ENCODE data around the gene ATXN7L1. TPM values are rescaled to one million over a fixed set of nuclear protein-coding genes. Genes with fewer than 3 reads are reported as not detected.

The ATXN7L1 gene
- total RNA-seq, 1 experiment from 2014 or later, result 38.5 TPM

GRCh38 chr7:105649727-105650381 lies 226.5 kb downstream of the ATXN7L1 start (continued):
- no peak for TF ChIP-seq HMGXB4 (CRISPR knock-in tag; IDR thresholded peaks at IDR 0.05)

GRCh38 chr7:105648561-105649401 lies 227.6 kb downstream of the ATXN7L1 start:
- Mint-ChIP-seq H3K36me3 (peaks cover 17% of the 10 kb centered on the region), H3K27ac (peak overlapping the region; percentile 8), H3K9me3 (no peaks in the 10 kb centered on the region), H3K4me3 (no peak overlapping the region), H3K4me1 (peaks cover 77% of the 10 kb centered on the region), H3K27me3 (ENCODE audit: low read depth) (no peaks in the 10 kb centered on the region)
- CTCF ChIA-PET, result no interaction called here
- POLR2A ChIA-PET, result no interaction called here
- TF ChIP-seq NFE2L1 (CRISPR knock-in tag; IDR thresholded peaks at IDR 0.05) (peak; percentile 75), FOXP4 (CRISPR knock-in tag; IDR thresholded peaks at IDR 0.05) (no peak), PRDM15 (CRISPR knock-in tag; IDR thresholded peaks at IDR 0.05) (no peak), ZNF121 (CRISPR knock-in tag; IDR thresholded peaks at IDR 0.05) (no peak), AFF4 (CRISPR knock-in tag; IDR thresholded peaks at IDR 0.05; ENCODE audit: borderline replicate concordance) (no peak), SP1 (CRISPR knock-in tag; conservative IDR thresholded peaks at IDR 0.05) (no peak), HMGA2 (CRISPR knock-in tag; IDR thresholded peaks at IDR 0.05) (no peak)
- DNase-seq (ENCODE audit: low spot score) (no peak), ATAC-seq (no peak)

- Mint-ChIP-seq H3K36me3 (peaks cover 23% of the 10 kb centered on the region), H3K27me3 (ENCODE audit: low read depth) (no peaks in the 10 kb centered on the region), H3K4me1 (peaks cover 77% of the 10 kb centered on the region), H3K27ac (peak overlapping the region; percentile 68), H3K4me3 (no peak overlapping the region), H3K9me3 (no peaks in the 10 kb centered on the region)
- ATAC-seq (no peak), DNase-seq (ENCODE audit: low spot score) (no peak)
- ChIA-PET POLR2A (no interaction called here), CTCF (interaction anchor here (0.6 to 1.0 kb wide), 2 partner anchors 9 to 10 kb away, joined by 3 to 4 read pairs; no protein-coding TSS in a partner anchor)
- no peak for TF ChIP-seq CTCF (IDR thresholded peaks at IDR 0.05)
- no peak for TF ChIP-seq NR3C1 (CRISPR knock-in tag; conservative IDR thresholded peaks at IDR 0.05; ENCODE audit: low read depth)
- no peak for TF ChIP-seq ZBTB43 (CRISPR knock-in tag; IDR thresholded peaks at IDR 0.05)
- no peak for TF ChIP-seq ZNF281 (CRISPR knock-in tag; IDR thresholded peaks at IDR 0.05)
These were observed 228.8 kb downstream of the ATXN7L1 start for GRCh38 chr7:105647591-105647990.
